IMR-90 (cell line): ENCODE measurements around the gene ITGA5. TPM values are rescaled to one million over a fixed set of nuclear protein-coding genes. Genes with fewer than 3 reads are reported as not detected.

ENCODE experiments used
- ATAC-seq: fragments of 200-7000 bp; cut with Tn5 transposase; 2 replicates; pipeline ENCODE4 v1.9.1; 2020; ENCODE audit warnings: low read depth, mild to moderate bottlenecking, moderate library complexity
- BruUV-seq: library from RNA; stranded (reverse); fragments of 400-500 nt; replicated peaks from 2 replicates; lab custom pipeline; 2021; lab: Mats Ljungman, UMichigan
- CTCF ChIA-PET: fragments of 300-600 bp; formaldehyde crosslinking; extraction: SDS; loops from one replicate; lab custom pipeline; 2021; ENCODE audit warnings: antibody characterized with exemption; lab: Yijun Ruan, JAX
- POLR2A ChIA-PET: fragments of 300-600 bp; sonication (Branson Sonifier 250); formaldehyde crosslinking; loops from one replicate; lab custom pipeline; 2022; ENCODE audit warnings: antibody characterized with exemption; ENCODE audit not compliant: unreplicated experiment; lab: Charles Lee
- DNase-seq: peaks from one replicate; pipeline ENCODE4 v3.0.0; 2013
- H2AFZ ChIP-seq: replicated peaks from 2 replicates; pipeline ENCODE3; 2013; ENCODE audit warnings: low read length, mild to moderate bottlenecking; ENCODE audit not compliant: poor library complexity
- H2AK5ac ChIP-seq: 2 replicates; pipeline ENCODE4 v1.6.1; 2013; ENCODE audit warnings: low read depth, low read length, inconsistent platforms
- H2AK9ac ChIP-seq: replicated peaks from 2 replicates; pipeline ENCODE3; 2013; ENCODE audit warnings: mild to moderate bottlenecking, low read depth, low read length, moderate library complexity; ENCODE audit not compliant: poor library complexity
- H2BK120ac ChIP-seq: 2 replicates; pipeline ENCODE4 v1.6.1; 2013; ENCODE audit warnings: low read depth, low read length, inconsistent platforms
- H2BK15ac ChIP-seq: 3 replicates; pipeline ENCODE4 v1.6.1; 2013; ENCODE audit warnings: low read depth, low read length, inconsistent platforms
- H2BK20ac ChIP-seq: 2 replicates; pipeline ENCODE4 v1.6.1; 2013; ENCODE audit warnings: low read depth, mild to moderate bottlenecking, inconsistent platforms, low read length, moderate library complexity
- H2BK5ac ChIP-seq: 2 replicates; pipeline ENCODE4 v1.6.1; 2013; ENCODE audit warnings: mild to moderate bottlenecking, low read depth, low read length, inconsistent platforms; ENCODE audit not compliant: poor library complexity, severe bottlenecking
- H3K14ac ChIP-seq: replicated peaks from 2 replicates; pipeline ENCODE4 v1.6.1; 2013; ENCODE audit warnings: low read depth, low read length, inconsistent platforms
- H3K18ac ChIP-seq: 2 replicates; pipeline ENCODE4 v1.6.1; 2013; ENCODE audit warnings: low read depth, low read length, control low read depth
- H3K23ac ChIP-seq: 2 replicates; pipeline ENCODE4 v1.6.1; 2013; ENCODE audit warnings: low read depth, low read length, inconsistent platforms
- H3K27ac ChIP-seq: 2 replicates; pipeline ENCODE4 v1.5.1; 2013; ENCODE audit warnings: mild to moderate bottlenecking, control low read depth, low read length; ENCODE audit not compliant: insufficient read depth
- H3K27me3 ChIP-seq: 2 replicates; pipeline ENCODE4 v1.6.1; 2013; ENCODE audit warnings: low read length; ENCODE audit not compliant: control insufficient read depth, insufficient read depth
- H3K36me3 ChIP-seq: 2 replicates; pipeline ENCODE4 v1.6.1; 2013; ENCODE audit warnings: low read length, mixed read lengths; ENCODE audit not compliant: control insufficient read depth, insufficient read depth
- H3K4ac ChIP-seq: 2 replicates; pipeline ENCODE4 v1.6.1; 2013; ENCODE audit warnings: low read depth, low read length, inconsistent platforms
- H3K4me1 ChIP-seq: 2 replicates; pipeline ENCODE4 v1.6.1; 2013; ENCODE audit warnings: low read length, mixed read lengths; ENCODE audit not compliant: control insufficient read depth, insufficient read depth
- H3K4me2 ChIP-seq: 2 replicates; pipeline ENCODE4 v1.6.1; 2013; ENCODE audit warnings: low read depth, mild to moderate bottlenecking, control low read depth, low read length, moderate library complexity
- H3K4me3 ChIP-seq: 2 replicates; pipeline ENCODE4 v1.5.1; 2013; ENCODE audit warnings: low read depth, mild to moderate bottlenecking, control low read depth, low read length, moderate library complexity; ENCODE audit not compliant: insufficient read depth
- H3K56ac ChIP-seq: 2 replicates; pipeline ENCODE4 v1.6.1; 2013; ENCODE audit warnings: low read length, inconsistent platforms; ENCODE audit not compliant: insufficient read depth; ENCODE audit errors: extremely low read depth
- H3K79me1 ChIP-seq, 2 experiments: 2 replicates each; pipeline ENCODE4 v1.6.1; 2013; ENCODE audit warnings: low read length in 2 of 2, inconsistent platforms in 1 of 2, low read depth in 1 of 2
- H3K9ac ChIP-seq: 2 replicates; pipeline ENCODE4 v1.6.1; 2013; ENCODE audit warnings: low read depth, low read length, control low read depth
- H3K9me1 ChIP-seq: 2 replicates; pipeline ENCODE4 v1.6.1; 2013; ENCODE audit warnings: low read length, inconsistent platforms; ENCODE audit not compliant: insufficient read depth
- H3K9me3 ChIP-seq: 2 replicates; pipeline ENCODE4 v1.6.1; 2013; ENCODE audit warnings: low read length; ENCODE audit not compliant: control insufficient read depth, insufficient read depth
- H4K20me1 ChIP-seq: 2 replicates; pipeline ENCODE4 v1.6.1; 2013; ENCODE audit warnings: low read length, inconsistent platforms; ENCODE audit not compliant: insufficient read depth
- H4K5ac ChIP-seq: 2 replicates; pipeline ENCODE4 v1.6.1; 2013; ENCODE audit warnings: mild to moderate bottlenecking, low read depth, low read length, control low read depth
- H4K8ac ChIP-seq, 2 experiments: 2 replicates each; pipeline ENCODE4 v1.6.1; 2013; ENCODE audit warnings: low read depth in 2 of 2, low read length in 2 of 2, control low read depth in 1 of 2, inconsistent platforms in 1 of 2
- H4K91ac ChIP-seq: 2 replicates; pipeline ENCODE4 v1.6.1; 2013; ENCODE audit warnings: low read depth, low read length, inconsistent platforms; ENCODE audit not compliant: insufficient read depth
- BHLHE40 ChIP-seq: fragments of 150-350 bp; IDR thresholded peaks from 2 replicates; pipeline ENCODE4 v1.6.1; 2016; ENCODE audit warnings: mild to moderate bottlenecking, low read depth, low read length
- CEBPB ChIP-seq: IDR thresholded peaks from 2 replicates; pipeline ENCODE4 v1.6.1; 2012; ENCODE audit warnings: low read depth, low read length, improper control_type of control experiment
- CHD1 ChIP-seq: IDR thresholded peaks from 2 replicates; pipeline ENCODE4 v1.6.1; 2012; ENCODE audit warnings: low read depth, low read length, improper control_type of control experiment
- CTCF ChIP-seq: conservative IDR thresholded peaks from 2 replicates; pipeline ENCODE4 v1.5.1; 2012; ENCODE audit warnings: mild to moderate bottlenecking, low read depth, low read length, improper control_type of control experiment
- ELK1 ChIP-seq: fragments of 150-350 bp; IDR thresholded peaks from 2 replicates; pipeline ENCODE4 v1.6.1; 2016; ENCODE audit warnings: low read depth, mild to moderate bottlenecking, low read length, moderate library complexity, borderline replicate concordance
- FOS ChIP-seq: fragments of 150-350 bp; IDR thresholded peaks from 2 replicates; pipeline ENCODE4 v1.6.1; 2016; ENCODE audit warnings: low read depth, low read length
- MAFK ChIP-seq: IDR thresholded peaks from 2 replicates; pipeline ENCODE4 v1.6.1; 2012; ENCODE audit warnings: low read depth, low read length, improper control_type of control experiment
- MAZ ChIP-seq: IDR thresholded peaks from 2 replicates; pipeline ENCODE4 v1.6.1; 2012; ENCODE audit warnings: low read depth, mild to moderate bottlenecking, low read length, improper control_type of control experiment, moderate library complexity, borderline replicate concordance
- MXI1 ChIP-seq: IDR thresholded peaks from 2 replicates; pipeline ENCODE4 v1.6.1; 2012; ENCODE audit warnings: low read depth, mild to moderate bottlenecking, low read length, moderate library complexity, borderline replicate concordance
- NFE2L2 ChIP-seq: fragments of 150-350 bp; IDR thresholded peaks from 2 replicates; pipeline ENCODE4 v1.6.1; 2016; ENCODE audit warnings: low read depth, mild to moderate bottlenecking, low read length
- POLR2A ChIP-seq: IDR thresholded peaks from 2 replicates; pipeline ENCODE4 v1.6.1; 2012; ENCODE audit warnings: mild to moderate bottlenecking, low read depth, low read length
- RAD21 ChIP-seq: IDR thresholded peaks from 2 replicates; pipeline ENCODE4 v1.6.1; 2012; ENCODE audit warnings: low read length, improper control_type of control experiment
- RCOR1 ChIP-seq: IDR thresholded peaks from 2 replicates; pipeline ENCODE4 v1.6.1; 2012; ENCODE audit warnings: mild to moderate bottlenecking, low read length, improper control_type of control experiment; ENCODE audit not compliant: insufficient replicate concordance
- RFX5 ChIP-seq: IDR thresholded peaks from 2 replicates; pipeline ENCODE4 v1.8.0; 2012; ENCODE audit warnings: low read depth, mild to moderate bottlenecking, low read length, moderate library complexity
- SMC3 ChIP-seq: fragments of 150-350 bp; IDR thresholded peaks from 2 replicates; pipeline ENCODE4 v1.6.1; 2016; ENCODE audit warnings: low read depth, mild to moderate bottlenecking, antibody characterized with exemption, low read length, moderate library complexity
- USF2 ChIP-seq: fragments of 150-350 bp; IDR thresholded peaks from 2 replicates; pipeline ENCODE4 v1.6.1; 2017; ENCODE audit warnings: mild to moderate bottlenecking, antibody characterized with exemption, low read length, low read depth
- dilution Hi-C: fragments of 300-500 bp; cut with HindIII; formaldehyde crosslinking; loops from one replicate; pipeline ENCODE4 v1.14.3; 2018; ENCODE audit warnings: low sequenced_read_pairs; ENCODE audit not compliant: unreplicated experiment
- in situ Hi-C: fragments of 300-500 bp; cut with MboI; formaldehyde crosslinking; loops from 3 replicates; pipeline ENCODE4 v1.14.3; 2019; ENCODE audit warnings: low sequenced_read_pairs, inconsistent platforms, mixed read lengths
- intact Hi-C: fragments of 100-400 bp; cut with micrococcal nuclease; formaldehyde crosslinking; loops from 2 replicates; pipeline ENCODE4 v1.10.0; 2022
- polyA plus RNA-seq, 3 experiments: library from polyadenylated mRNA; depleted of rRNA; stranded (reverse); fragments of >200 nt; gene quantifications; 2 replicates each; pipeline ENCODE4 v1.2.3, GENCODE V29; 2012; ENCODE audit warnings: low replicate concordance in 1 of 3
- total RNA-seq: library from RNA; depleted of rRNA; stranded (reverse); fragments of >200 nt; gene quantifications from 2 replicates; pipeline ENCODE4 v1.2.3, GENCODE V29; 2012

Gene ITGA5
- total and polyA plus RNA-seq, 2 of the 4 experiments (the other 2 are of a cell fraction) = 159 to 259 TPM

GRCh38 chr12:54395545-54395944, 23.5 kb downstream of the ITGA5 start:
- Histone ChIP-seq H2BK120ac (no peak overlapping the region), H2AK5ac (no peak overlapping the region), H3K4me3 (no peak overlapping the region), H3K9me1 (no peaks in the 10 kb centered on the region), H4K20me1 (peaks cover 58% of the 10 kb centered on the region), H3K9ac (no peak overlapping the region), H2BK20ac (no peak overlapping the region), H3K14ac (no peak overlapping the region), H3K4me2 (no peak overlapping the region), H2AFZ (no peak overlapping the region), H3K36me3 (peaks cover 69% of the 10 kb centered on the region), H4K8ac (no peak overlapping the region), H4K5ac (no peak overlapping the region), H3K4me1 (no peaks in the 10 kb centered on the region), H3K18ac (no peak overlapping the region), H3K27me3 (no peaks in the 10 kb centered on the region), H3K23ac (no peak overlapping the region), H3K56ac (no peak overlapping the region), H3K9me3 (no peaks in the 10 kb centered on the region), H2BK5ac (no peak overlapping the region), H3K4ac (no peak overlapping the region), H4K91ac (no peak overlapping the region), H3K79me1 (peaks cover 13 to 36% of the 10 kb centered on the region in 2 experiments; a peak in 3 of 4 replicates), H2BK15ac (no peak overlapping the region), H3K27ac (no peak overlapping the region), H2AK9ac (peak overlapping the region; percentile 32)
- intact Hi-C loops = no loop called here
- DNase-seq (no peak), ATAC-seq (no peak)
- no peak for TF ChIP-seq MAFK
- TF ChIP-seq RCOR1 = no peak
- TF ChIP-seq CHD1 = no peak
- no peak for TF ChIP-seq ELK1
- TF ChIP-seq RFX5 = no peak
- no peak for TF ChIP-seq RAD21
- TF ChIP-seq POLR2A = no peak
- TF ChIP-seq FOS = no peak
- TF ChIP-seq BHLHE40 = no peak
- no peak for TF ChIP-seq NFE2L2
- TF ChIP-seq MXI1 = no peak
- no peak for TF ChIP-seq MAZ
- TF ChIP-seq USF2 = no peak
- no peak for TF ChIP-seq SMC3
- no peak for TF ChIP-seq CEBPB
- no peak for TF ChIP-seq CTCF
- CTCF ChIA-PET = interaction anchor here (1.2 kb wide), 2 partner anchors 16 to 44 kb away, joined by 4 to 5 read pairs; no protein-coding TSS in a partner anchor
- POLR2A ChIA-PET = no interaction called here
- dilution Hi-C loops = no loop called here
- BruUV-seq = TSS peak; percentile 98
- in situ Hi-C loops = loop anchor here (5.0 kb wide), 1 partner anchor 47 kb away; no protein-coding TSS in a partner anchor
